ENCODE results near the gene SLC23A2. TPM values are rescaled to one million over a fixed set of nuclear protein-coding genes. Genes with fewer than 3 reads are reported as not detected.
A peak's percentile ranks its signal among the peaks of the same experiment; 100 is the strongest.

SLC23A2 gene
- polyA plus RNA-seq, 3 donors: 3.3 to 28.4 (median 6.4) TPM

GRCh38 chr20:4949833-4950178 is 51.5 kb downstream of the SLC23A2 start:
- Histone ChIP-seq H3K4me3 (replicated peaks in 1 of 3; ENCODE audit: low read depth in 2 of 3, low read length in 3 of 3) (no peak overlapping the region), H2AFZ (ENCODE audit: insufficient read depth, low read depth, low read length, poor library complexity, severe bottlenecking) (no peak overlapping the region), H3K79me2 (ENCODE audit: insufficient read depth, low read length) (peaks cover 26% of the 10 kb centered on the region), H3K27ac (ENCODE audit: low read depth in 1 of 2, low read length in 2 of 2) (no peak overlapping the region), H3K4me1 (ENCODE audit: control insufficient read depth in 1 of 2, insufficient read depth in 2 of 2, low read length in 2 of 2) (no peaks in the 10 kb centered on the region), H3K27me3 (ENCODE audit: control insufficient read depth in 2 of 2, insufficient read depth in 2 of 2, low read length in 2 of 2) (no peaks in the 10 kb centered on the region), H3K4me2 (replicated peaks; ENCODE audit: extremely low read depth, low read length, poor library complexity, severe bottlenecking) (no peak overlapping the region), H3K9me3 (replicated peaks in 1 of 2; ENCODE audit: control insufficient read depth in 1 of 2, insufficient read depth in 1 of 2, low read length in 2 of 2) (no peaks in the 10 kb centered on the region), H4K20me1 (ENCODE audit: insufficient read depth, low read length) (peaks cover 48% of the 10 kb centered on the region), H3K36me3 (replicated peaks in 1 of 2; ENCODE audit: control insufficient read depth in 1 of 2, insufficient read depth in 2 of 2, low read length in 2 of 2) (peaks cover 6 to 54% of the 10 kb centered on the region in 2 donors), H3K9ac (ENCODE audit: insufficient read depth, low read length, poor library complexity, severe bottlenecking) (no peak overlapping the region)
- H3K9me3 Mint-ChIP-seq: no peaks in the 10 kb centered on the region
- 50% methylated on average over 4 of the region's 6 CpGs for WGBS (ENCODE audit: insufficient coverage)
- no peak overlapping the region for H3K4me3 Mint-ChIP-seq
- H3K27me3 Mint-ChIP-seq (ENCODE audit: low read depth in 3 of 3): no peaks in the 10 kb centered on the region
- intact Hi-C loops (cut with micrococcal nuclease): loop anchor here in 1 of 2 donors (10.0 kb wide), 1 partner anchor 345 kb away; no protein-coding TSS in a partner anchor
- peak overlapping the region in 2 of 7 donors; percentile 8 to 36 for H3K27ac Mint-ChIP-seq
- H3K4me1 Mint-ChIP-seq: peaks cover 17% of the 10 kb centered on the region
- peak; percentile 15 to 28 (median 26) for DNase-seq
- H3K36me3 Mint-ChIP-seq: peaks cover 45 to 59% of the 10 kb centered on the region in 2 donors
- TF ChIP-seq CTCF (IDR thresholded peaks at IDR 0.05): peak; percentile 68

- Histone ChIP-seq H3K4me1 (ENCODE audit: control insufficient read depth in 1 of 2, insufficient read depth in 2 of 2, low read length in 2 of 2) (no peaks in the 10 kb centered on the region), H3K79me2 (ENCODE audit: insufficient read depth, low read length) (peaks cover 14% of the 10 kb centered on the region), H3K9ac (ENCODE audit: insufficient read depth, low read length, poor library complexity, severe bottlenecking) (no peak overlapping the region), H3K27me3 (ENCODE audit: control insufficient read depth in 2 of 2, insufficient read depth in 2 of 2, low read length in 2 of 2) (no peaks in the 10 kb centered on the region), H2AFZ (ENCODE audit: insufficient read depth, low read depth, low read length, poor library complexity, severe bottlenecking) (no peak overlapping the region), H3K4me2 (replicated peaks; ENCODE audit: extremely low read depth, low read length, poor library complexity, severe bottlenecking) (no peak overlapping the region), H4K20me1 (ENCODE audit: insufficient read depth, low read length) (peaks cover 59% of the 10 kb centered on the region), H3K9me3 (replicated peaks in 1 of 2; ENCODE audit: control insufficient read depth in 1 of 2, insufficient read depth in 1 of 2, low read length in 2 of 2) (no peaks in the 10 kb centered on the region), H3K27ac (ENCODE audit: low read depth in 1 of 2, low read length in 2 of 2) (no peak overlapping the region), H3K36me3 (replicated peaks in 1 of 2; ENCODE audit: control insufficient read depth in 1 of 2, insufficient read depth in 2 of 2, low read length in 2 of 2) (peaks cover 6 to 54% of the 10 kb centered on the region in 2 donors), H3K4me3 (replicated peaks in 1 of 3; ENCODE audit: low read depth in 2 of 3, low read length in 3 of 3) (no peak overlapping the region)
- no peaks in the 10 kb centered on the region for H3K9me3 Mint-ChIP-seq
- H3K36me3 Mint-ChIP-seq: peaks cover 45 to 60% of the 10 kb centered on the region in 2 donors
- peaks cover 17% of the 10 kb centered on the region for H3K4me1 Mint-ChIP-seq
- TF ChIP-seq CTCF (IDR thresholded peaks at IDR 0.05): no peak
- peak overlapping the region in 4 of 7 donors; percentile 3 to 78 (median 32) for H3K27ac Mint-ChIP-seq
- WGBS (ENCODE audit: insufficient coverage): 93% methylated on average over 3 of the region's 3 CpGs
- intact Hi-C loops (cut with micrococcal nuclease): no loop called here
- H3K4me3 Mint-ChIP-seq: no peak overlapping the region
- no peak for DNase-seq
- H3K27me3 Mint-ChIP-seq (ENCODE audit: low read depth in 3 of 3): peaks cover 0 to 2% (median 0%) of the 10 kb centered on the region in 3 donors
Observed at GRCh38 chr20:4947817-4948559, 53.3 kb downstream of the SLC23A2 start.
